Caki2 (cell line): ENCODE results near the gene TMCC2. TPM values are rescaled to one million over a fixed set of nuclear protein-coding genes. Genes with fewer than 3 reads are reported as not detected.

ENCODE experiments used
- DNase-seq: peaks from one replicate; pipeline ENCODE4 v3.0.0-alpha.2; 2015; ENCODE audit warnings: low read depth
- in situ Hi-C: cut with HindIII; loops from 2 replicates; pipeline ENCODE4 v1.10.0; 2016; ENCODE audit warnings: low sequenced_read_pairs, low pct_unique_long_range_greater_than_20kb, mixed read lengths
- total RNA-seq: library from RNA; depleted of rRNA; stranded (reverse); fragments of >200 nt; shearing (Covaris generic); gene quantifications from 2 replicates; pipeline ENCODE4 v1.2.3, GENCODE V29; 2014; ENCODE audit warnings: low replicate concordance; rRNA removed

The TMCC2 gene
- total RNA-seq, 1 experiment from 2014 or later = 7.7 TPM

- no peak for DNase-seq
- in situ Hi-C loops = no loop called here
Measured at GRCh38 chr1:205309741-205310140, 82.0 kb downstream of the TMCC2 start.

GRCh38 chr1:205310976-205311704 is 83.4 kb downstream of the TMCC2 start:
- no peak for DNase-seq
- in situ Hi-C loops = no loop called here

- in situ Hi-C loops = no loop called here
- DNase-seq = no peak
Measured at GRCh38 chr1:205312866-205313562, 85.3 kb downstream of the TMCC2 start.

- in situ Hi-C loops = no loop called here
- DNase-seq = no peak
Measured at GRCh38 chr1:205313563-205314308, 86.0 kb downstream of the TMCC2 start.

GRCh38 chr1:205315008-205315618 is 87.4 kb downstream of the TMCC2 start:
- DNase-seq = no peak
- in situ Hi-C loops = no loop called here

GRCh38 chr1:205316161-205316566 is 88.4 kb downstream of the TMCC2 start:
- DNase-seq = no peak
- in situ Hi-C loops = no loop called here

GRCh38 chr1:205317311-205317917 is 89.7 kb downstream of the TMCC2 start:
- peak; percentile 84 for DNase-seq
- in situ Hi-C loops = no loop called here

- in situ Hi-C loops = no loop called here
- DNase-seq = peak; percentile 42
Measured at GRCh38 chr1:205318231-205318991, 90.7 kb downstream of the TMCC2 start.

GRCh38 chr1:205319081-205320018 is 91.6 kb downstream of the TMCC2 start:
- DNase-seq = peak; percentile 68

GRCh38 chr1:205321162-205321958 is 93.6 kb downstream of the TMCC2 start, which contains the start of gene NUAK2:
Gene NUAK2 (minus strand): TSS chr1:205321745. CDS start chr1:205321628, 117 bp downstream.
- in situ Hi-C loops = no loop called here
- DNase-seq = peak; percentile 93

More at GRCh38 chr1:205319081-205320018, 91.6 kb downstream of the TMCC2 start:
- in situ Hi-C loops = no loop called here

- no peak for DNase-seq
- in situ Hi-C loops = no loop called here
Measured at GRCh38 chr1:205321959-205322283, 94.2 kb downstream of the TMCC2 start.

Other genes with a start within 250 kb of the TMCC2 start
- 0.30 TPM in 1 of 2 replicates, not detected in the other for gene CNTN2, start 184.7 kb upstream of the TMCC2 start, total RNA-seq
- 0.67 and 0.91 TPM in 2 replicates for gene TMEM81, start 143.5 kb upstream of the TMCC2 start, total RNA-seq
- 30.4 and 31.1 TPM in 2 replicates for gene RBBP5, start 106.0 kb upstream of the TMCC2 start, total RNA-seq
- gene DSTYK, start 16.2 kb upstream of the TMCC2 start, total RNA-seq = 7.2 and 11.1 TPM in 2 replicates
- 8.3 and 11.9 TPM in 2 replicates for gene NUAK2, start 93.8 kb downstream of the TMCC2 start, total RNA-seq
- gene KLHDC8A, start 129.0 kb downstream of the TMCC2 start, total RNA-seq = not detected in 2 replicates
- 0.27 TPM in 1 of 2 replicates, not detected in the other for gene LEMD1, start 194.1 kb downstream of the TMCC2 start, total RNA-seq
- gene BLACAT1, start 228.1 kb downstream of the TMCC2 start, total RNA-seq = 0.07 and 0.78 TPM in 2 replicates